GM23338 (cell line): ENCODE results near the gene PDE5A.

Source experiments
- CREB1 ChIP-seq: fragments of 250-450 bp; sonication (Bioruptor Pico); IDR thresholded peaks from 2 replicates; pipeline ENCODE4 v1.5.0; 2020; ENCODE audit warnings: low read depth, mild to moderate bottlenecking, moderate library complexity
- EZH2 ChIP-seq: fragments of 200-600 bp; sonication (generic); IDR thresholded peaks from one replicate; pipeline ENCODE4 v1.8.0; 2017; ENCODE audit warnings: antibody characterized with exemption, mild to moderate bottlenecking, low read depth; ENCODE audit not compliant: unreplicated experiment
- EZH2phosphoT487 ChIP-seq: fragments of 200-600 bp; sonication (generic); IDR thresholded peaks from one replicate; pipeline ENCODE4 v1.8.1; 2018; ENCODE audit warnings: antibody characterized with exemption; ENCODE audit not compliant: unreplicated experiment
- JUNB ChIP-seq: IDR thresholded peaks from one replicate; pipeline ENCODE4 v1.6.1; 2016; ENCODE audit warnings: antibody characterized with exemption; ENCODE audit not compliant: unreplicated experiment
- NANOG ChIP-seq: IDR thresholded peaks from 2 replicates; pipeline ENCODE4 v1.6.1; 2016; ENCODE audit warnings: antibody characterized with exemption, borderline replicate concordance
- POLR2AphosphoS5 ChIP-seq: IDR thresholded peaks from 2 replicates; pipeline ENCODE4 v1.6.1; 2016; ENCODE audit warnings: antibody characterized with exemption, low read depth
- STAT1 ChIP-seq: IDR thresholded peaks from one replicate; pipeline ENCODE4 v1.6.1; 2016; ENCODE audit warnings: antibody characterized with exemption; ENCODE audit not compliant: unreplicated experiment
- ZNF331 ChIP-seq: fragments of 250-450 bp; sonication (Bioruptor Pico); IDR thresholded peaks from 2 replicates; pipeline ENCODE4 v1.5.0; 2020; ENCODE audit warnings: low read depth, mild to moderate bottlenecking, moderate library complexity
- TF ChIP-seq, protein P1 (sequence below), 2 experiments: fragments of 200-600 bp in 1 of 2; sonication (generic) in 1 of 2; conservative IDR thresholded peaks; 2 replicates each; pipeline versions ENCODE4 v1.5.1 to v1.6.1; 2016 to 2017; ENCODE audit warnings: antibody characterized with exemption in 2 of 2, low read depth in 2 of 2, mild to moderate bottlenecking in 2 of 2, moderate library complexity in 1 of 2
- TF ChIP-seq, protein P2 (sequence below): IDR thresholded peaks from one replicate; pipeline ENCODE4 v1.6.1; 2018; ENCODE audit warnings: antibody characterized with exemption; ENCODE audit not compliant: unreplicated experiment
- TF ChIP-seq, protein P3 (sequence below): IDR thresholded peaks from 2 replicates; pipeline ENCODE4 v1.6.1; 2016; ENCODE audit warnings: antibody characterized with exemption

GRCh38 chr4:119498527-119498926 lies 130.1 kb downstream of the PDE5A start:
- TF ChIP-seq, protein P1, sequence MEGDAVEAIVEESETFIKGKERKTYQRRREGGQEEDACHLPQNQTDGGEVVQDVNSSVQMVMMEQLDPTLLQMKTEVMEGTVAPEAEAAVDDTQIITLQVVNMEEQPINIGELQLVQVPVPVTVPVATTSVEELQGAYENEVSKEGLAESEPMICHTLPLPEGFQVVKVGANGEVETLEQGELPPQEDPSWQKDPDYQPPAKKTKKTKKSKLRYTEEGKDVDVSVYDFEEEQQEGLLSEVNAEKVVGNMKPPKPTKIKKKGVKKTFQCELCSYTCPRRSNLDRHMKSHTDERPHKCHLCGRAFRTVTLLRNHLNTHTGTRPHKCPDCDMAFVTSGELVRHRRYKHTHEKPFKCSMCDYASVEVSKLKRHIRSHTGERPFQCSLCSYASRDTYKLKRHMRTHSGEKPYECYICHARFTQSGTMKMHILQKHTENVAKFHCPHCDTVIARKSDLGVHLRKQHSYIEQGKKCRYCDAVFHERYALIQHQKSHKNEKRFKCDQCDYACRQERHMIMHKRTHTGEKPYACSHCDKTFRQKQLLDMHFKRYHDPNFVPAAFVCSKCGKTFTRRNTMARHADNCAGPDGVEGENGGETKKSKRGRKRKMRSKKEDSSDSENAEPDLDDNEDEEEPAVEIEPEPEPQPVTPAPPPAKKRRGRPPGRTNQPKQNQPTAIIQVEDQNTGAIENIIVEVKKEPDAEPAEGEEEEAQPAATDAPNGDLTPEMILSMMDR (conservative IDR thresholded peaks at IDR 0.05; ENCODE audit: low read depth in 2 of 2), result no peak
- TF ChIP-seq CREB1 (CRISPR knock-in tag), result no peak
- TF ChIP-seq, protein P2, sequence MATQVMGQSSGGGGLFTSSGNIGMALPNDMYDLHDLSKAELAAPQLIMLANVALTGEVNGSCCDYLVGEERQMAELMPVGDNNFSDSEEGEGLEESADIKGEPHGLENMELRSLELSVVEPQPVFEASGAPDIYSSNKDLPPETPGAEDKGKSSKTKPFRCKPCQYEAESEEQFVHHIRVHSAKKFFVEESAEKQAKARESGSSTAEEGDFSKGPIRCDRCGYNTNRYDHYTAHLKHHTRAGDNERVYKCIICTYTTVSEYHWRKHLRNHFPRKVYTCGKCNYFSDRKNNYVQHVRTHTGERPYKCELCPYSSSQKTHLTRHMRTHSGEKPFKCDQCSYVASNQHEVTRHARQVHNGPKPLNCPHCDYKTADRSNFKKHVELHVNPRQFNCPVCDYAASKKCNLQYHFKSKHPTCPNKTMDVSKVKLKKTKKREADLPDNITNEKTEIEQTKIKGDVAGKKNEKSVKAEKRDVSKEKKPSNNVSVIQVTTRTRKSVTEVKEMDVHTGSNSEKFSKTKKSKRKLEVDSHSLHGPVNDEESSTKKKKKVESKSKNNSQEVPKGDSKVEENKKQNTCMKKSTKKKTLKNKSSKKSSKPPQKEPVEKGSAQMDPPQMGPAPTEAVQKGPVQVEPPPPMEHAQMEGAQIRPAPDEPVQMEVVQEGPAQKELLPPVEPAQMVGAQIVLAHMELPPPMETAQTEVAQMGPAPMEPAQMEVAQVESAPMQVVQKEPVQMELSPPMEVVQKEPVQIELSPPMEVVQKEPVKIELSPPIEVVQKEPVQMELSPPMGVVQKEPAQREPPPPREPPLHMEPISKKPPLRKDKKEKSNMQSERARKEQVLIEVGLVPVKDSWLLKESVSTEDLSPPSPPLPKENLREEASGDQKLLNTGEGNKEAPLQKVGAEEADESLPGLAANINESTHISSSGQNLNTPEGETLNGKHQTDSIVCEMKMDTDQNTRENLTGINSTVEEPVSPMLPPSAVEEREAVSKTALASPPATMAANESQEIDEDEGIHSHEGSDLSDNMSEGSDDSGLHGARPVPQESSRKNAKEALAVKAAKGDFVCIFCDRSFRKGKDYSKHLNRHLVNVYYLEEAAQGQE, result no peak
- no peak for TF ChIP-seq EZH2phosphoT487
- TF ChIP-seq EZH2, result no peak
- TF ChIP-seq POLR2AphosphoS5, result no peak
- no peak for TF ChIP-seq NANOG
- no peak for TF ChIP-seq JUNB
- no peak for TF ChIP-seq STAT1
- no peak for TF ChIP-seq ZNF331
- TF ChIP-seq, protein P3, sequence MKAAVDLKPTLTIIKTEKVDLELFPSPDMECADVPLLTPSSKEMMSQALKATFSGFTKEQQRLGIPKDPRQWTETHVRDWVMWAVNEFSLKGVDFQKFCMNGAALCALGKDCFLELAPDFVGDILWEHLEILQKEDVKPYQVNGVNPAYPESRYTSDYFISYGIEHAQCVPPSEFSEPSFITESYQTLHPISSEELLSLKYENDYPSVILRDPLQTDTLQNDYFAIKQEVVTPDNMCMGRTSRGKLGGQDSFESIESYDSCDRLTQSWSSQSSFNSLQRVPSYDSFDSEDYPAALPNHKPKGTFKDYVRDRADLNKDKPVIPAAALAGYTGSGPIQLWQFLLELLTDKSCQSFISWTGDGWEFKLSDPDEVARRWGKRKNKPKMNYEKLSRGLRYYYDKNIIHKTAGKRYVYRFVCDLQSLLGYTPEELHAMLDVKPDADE, result no peak
